ENCODE results near the gene ANO6.

Gene ANO6

DNA sequence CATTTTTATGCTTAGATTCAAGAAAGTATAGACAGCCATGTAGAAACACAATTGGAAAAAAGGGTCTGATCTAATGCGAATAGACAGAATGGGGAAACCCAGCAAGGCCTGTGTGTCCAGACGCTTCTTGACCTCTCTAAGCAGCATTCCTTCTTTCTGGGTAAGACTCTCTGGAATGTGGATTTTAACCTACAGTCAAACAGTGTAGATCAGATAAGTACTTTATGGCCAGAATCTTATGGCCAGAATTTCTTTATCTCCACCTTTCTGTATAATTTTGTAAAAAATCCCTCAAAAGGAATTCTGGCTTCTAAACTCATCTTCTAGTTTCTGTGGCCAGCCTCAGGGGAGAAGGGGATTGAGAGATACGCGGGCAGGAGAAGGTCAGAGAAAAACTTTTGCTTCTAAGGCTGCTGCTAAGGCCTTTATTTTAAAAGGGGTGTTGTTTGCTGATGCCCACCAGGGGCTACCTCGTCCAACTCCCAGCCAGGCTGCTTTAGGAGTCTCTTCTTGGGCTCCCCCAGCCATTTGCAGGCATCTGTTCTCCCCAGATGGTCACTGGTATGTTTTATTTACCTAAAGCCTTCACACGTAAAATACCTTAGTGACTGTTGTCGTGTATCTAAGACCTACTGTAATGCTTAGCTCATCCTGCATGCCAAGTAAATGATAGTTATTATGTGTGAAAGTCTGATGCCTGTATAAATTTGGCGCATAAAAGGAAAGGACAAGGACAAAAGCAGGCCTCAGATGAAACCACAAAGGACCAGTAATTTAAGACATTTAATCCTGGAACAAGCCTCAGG is 68.4 kb downstream of the ANO6 start:
- no peak for DNase-seq

DNA sequence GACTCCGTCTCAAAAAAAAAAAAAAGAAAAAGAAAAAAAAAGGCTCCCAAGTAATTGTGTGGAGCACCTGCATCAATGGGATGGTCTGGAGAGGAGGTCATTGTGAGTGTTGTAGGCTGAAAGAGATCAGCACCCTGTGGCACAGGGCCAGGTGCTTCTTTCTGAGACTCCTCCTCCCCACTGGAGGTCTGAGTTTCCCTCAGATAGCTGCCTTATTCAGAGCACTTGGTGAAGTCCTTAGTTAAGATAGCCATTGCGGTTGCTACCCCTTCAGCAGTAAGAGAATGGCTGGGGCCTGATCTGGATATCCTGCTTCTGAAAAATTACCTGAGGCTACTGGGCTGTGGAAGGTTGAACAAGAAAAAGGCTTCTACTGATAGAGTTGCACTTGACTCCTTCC is 69.8 kb downstream of the ANO6 start:
- no peak for DNase-seq

DNA sequence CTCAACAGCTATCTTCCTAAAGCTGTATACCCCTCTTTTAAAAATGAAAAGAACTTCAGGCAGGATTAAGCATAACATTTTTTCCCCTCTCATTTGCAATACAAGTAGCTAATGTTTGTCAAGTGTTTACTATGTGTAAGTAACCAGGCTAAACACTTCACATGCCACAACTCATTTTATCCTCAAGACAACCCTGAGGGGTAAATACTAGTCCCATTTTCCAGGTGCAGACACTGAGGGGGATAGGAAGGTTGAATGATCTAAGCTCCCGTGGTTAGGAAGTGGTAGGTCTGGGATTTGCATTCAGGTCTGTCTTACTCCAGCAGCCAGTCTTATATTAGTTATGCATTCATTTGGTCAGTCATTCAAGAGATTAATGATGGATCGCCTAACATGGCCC is 70.7 kb downstream of the ANO6 start:
- no peak for DNase-seq

DNA sequence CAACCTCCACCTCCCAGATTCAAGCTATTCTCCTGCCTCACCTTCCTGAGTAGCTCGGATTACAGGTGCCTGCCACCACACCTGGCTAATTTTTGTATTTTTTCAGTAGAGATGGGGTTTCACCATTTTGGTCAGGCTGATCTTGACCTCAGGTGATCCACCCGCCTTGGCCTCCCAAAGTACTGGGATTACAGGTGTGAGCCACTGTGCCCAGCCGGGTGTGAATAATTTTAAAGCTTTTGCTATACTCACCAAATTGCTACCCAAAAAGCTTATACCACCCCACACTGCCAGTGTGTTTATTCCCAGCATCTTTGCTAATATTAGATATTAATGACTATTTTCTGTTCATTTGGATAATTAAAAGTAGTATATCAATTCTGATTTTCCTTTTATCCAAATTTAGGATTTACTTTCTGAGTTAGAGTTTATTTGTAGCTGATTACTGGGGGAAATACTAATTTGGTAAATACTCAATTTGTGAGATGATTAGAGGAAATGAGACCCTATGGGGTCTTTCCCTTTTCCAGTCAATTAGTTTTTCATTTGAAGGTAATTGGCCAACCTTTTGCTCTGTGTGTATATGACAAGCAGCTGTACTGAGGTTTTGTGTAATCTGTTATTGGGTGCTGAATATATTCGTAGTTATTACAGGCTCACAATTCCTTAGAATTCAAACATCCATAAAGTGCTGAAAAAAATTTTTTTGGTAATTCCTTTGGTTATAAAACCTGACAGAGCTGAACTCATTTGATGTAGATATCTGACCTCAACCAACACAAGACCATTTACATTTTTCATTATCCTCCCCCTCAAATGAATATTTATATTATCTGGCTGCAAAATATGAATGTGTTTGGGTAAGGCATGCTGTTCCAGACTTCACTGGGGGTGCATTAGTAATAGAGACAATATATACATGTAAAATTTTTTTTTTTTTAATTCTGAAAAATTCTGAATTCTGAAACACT is 73.6 kb downstream of the ANO6 start:
- no peak for DNase-seq

DNA sequence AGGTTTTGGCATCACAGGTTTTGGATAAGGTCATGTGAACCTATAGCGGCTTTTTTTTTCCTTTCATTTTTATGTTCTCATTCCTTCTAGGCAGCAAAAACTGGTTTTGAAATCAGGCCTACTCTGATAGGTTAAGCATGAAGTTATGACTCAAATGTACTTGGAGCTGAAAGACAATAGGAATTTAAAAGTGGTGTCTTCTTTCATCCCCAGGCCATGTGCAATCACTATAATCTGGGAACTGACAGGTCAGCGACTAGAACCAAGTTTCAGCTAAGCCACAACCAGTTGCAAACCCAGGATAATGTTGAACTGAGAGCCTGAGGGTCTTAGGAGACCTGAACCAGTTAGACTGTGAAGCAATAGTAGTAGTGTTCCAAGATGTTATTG is 74.3 kb downstream of the ANO6 start:
- no peak for DNase-seq

DNA sequence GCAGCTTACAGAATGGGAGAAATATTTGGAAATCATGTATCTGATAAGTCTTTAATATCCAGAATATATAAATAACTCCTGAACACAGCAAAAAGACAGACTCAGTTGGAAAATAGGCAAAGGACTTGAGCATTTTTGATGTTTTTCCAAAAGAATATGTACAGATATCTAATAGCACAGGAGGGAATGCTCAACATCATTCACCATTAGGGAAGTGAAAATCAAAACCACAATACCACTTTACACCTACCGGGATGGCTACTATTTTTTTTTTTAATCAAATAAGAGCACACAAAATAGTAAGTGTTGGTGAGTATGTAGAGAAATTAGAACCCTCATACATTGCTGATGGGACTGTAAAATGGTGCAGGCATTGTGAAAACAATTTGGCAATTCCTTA is 75.6 kb downstream of the ANO6 start:
- DNase-seq: no peak

DNA sequence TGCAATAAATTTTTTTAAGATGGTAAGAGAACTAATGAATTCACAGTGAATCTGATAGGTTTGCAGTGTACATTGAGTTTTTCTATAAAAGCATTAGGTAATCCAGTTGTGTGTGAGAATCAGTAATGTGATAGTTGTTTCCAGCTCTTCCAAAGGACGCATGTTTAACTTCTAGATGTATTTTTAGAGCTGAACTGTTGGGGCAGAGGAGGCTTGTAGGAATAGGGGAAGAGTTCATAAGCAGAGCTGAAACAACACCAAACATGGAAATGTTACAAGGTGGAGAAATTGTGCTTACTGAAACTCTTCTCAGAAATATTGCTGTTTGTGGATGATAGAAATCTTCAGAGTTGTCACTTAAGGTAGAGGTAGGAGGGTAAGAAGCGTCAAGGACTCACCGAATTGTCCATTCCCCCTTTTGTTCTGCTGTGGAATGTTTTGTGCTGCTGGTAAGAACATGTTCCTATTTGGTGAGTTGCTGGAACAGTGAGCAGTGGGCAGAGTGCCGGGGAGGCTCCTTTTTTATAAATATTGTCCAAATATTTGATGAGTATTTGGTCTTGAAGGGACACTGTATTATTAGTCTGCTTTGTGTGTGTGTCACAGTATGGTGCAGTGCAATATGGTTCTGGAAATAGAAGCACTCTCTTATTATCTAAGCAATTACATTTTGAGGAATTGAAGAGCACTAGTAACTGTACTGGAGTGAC is 76.7 kb downstream of the ANO6 start:
- DNase-seq: no peak

DNA sequence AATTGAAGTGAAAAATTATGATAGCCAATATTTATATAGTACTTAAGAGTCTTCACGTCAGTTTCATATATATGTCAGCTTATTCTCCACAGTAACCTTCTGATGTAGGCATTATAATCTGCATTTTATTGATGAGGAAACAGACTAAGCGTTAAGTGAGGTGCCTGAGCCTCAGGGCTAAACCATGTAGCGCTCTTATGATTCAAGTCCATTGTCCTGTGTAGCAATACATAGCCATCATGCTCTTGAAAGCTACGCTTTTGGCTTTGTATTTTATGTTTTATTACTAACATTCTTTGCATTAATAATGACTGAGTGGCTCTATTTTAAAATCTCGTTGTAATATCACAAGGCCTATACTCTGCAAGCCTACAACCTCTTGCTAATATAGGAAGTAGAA is 79.0 kb downstream of the ANO6 start:
- DNase-seq: no peak

DNA sequence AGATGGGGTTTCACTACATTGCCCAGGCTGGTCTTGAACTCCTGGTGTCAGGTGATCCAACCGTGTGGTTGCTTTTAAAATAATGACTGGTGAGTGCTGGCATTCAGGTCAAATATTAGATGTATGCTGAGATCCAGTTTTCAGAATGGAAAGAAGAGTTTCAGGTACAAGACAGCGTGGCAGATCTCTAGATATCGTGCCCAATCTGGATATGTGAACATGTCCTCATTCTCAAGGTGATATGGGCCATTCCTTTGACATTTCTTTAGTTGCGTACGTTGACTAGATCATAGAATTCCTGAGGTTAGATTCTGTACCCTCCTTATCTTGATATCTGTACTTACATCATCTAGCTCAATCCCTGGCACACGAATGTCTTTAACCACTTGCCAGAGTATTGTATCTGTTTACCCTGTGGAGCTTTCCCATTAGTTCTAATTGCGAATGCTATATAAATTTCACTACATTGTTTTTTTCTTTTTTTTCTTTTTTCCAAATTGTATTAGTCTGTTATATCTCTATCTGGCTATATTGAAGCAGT is 80.2 kb downstream of the ANO6 start:
- no peak for DNase-seq

DNA sequence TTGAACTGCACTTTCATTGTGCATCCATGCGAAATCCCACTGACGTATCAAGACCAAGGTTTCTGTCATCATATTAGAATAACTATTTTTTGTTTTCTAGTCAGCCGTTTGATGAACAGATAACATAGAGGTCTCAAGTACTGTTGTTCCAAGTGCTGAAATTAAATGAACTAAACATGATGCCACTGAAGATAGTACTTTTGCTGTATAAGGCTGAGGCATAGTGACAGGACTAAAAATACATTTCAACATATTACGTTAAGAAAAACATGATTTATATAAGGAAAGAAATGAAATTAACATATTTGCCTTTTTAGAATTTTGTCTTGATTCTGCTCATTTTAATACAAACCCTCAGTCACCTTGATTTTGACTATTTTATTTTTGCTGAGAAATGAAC is 82.2 kb downstream of the ANO6 start:
- no peak for DNase-seq

DNA sequence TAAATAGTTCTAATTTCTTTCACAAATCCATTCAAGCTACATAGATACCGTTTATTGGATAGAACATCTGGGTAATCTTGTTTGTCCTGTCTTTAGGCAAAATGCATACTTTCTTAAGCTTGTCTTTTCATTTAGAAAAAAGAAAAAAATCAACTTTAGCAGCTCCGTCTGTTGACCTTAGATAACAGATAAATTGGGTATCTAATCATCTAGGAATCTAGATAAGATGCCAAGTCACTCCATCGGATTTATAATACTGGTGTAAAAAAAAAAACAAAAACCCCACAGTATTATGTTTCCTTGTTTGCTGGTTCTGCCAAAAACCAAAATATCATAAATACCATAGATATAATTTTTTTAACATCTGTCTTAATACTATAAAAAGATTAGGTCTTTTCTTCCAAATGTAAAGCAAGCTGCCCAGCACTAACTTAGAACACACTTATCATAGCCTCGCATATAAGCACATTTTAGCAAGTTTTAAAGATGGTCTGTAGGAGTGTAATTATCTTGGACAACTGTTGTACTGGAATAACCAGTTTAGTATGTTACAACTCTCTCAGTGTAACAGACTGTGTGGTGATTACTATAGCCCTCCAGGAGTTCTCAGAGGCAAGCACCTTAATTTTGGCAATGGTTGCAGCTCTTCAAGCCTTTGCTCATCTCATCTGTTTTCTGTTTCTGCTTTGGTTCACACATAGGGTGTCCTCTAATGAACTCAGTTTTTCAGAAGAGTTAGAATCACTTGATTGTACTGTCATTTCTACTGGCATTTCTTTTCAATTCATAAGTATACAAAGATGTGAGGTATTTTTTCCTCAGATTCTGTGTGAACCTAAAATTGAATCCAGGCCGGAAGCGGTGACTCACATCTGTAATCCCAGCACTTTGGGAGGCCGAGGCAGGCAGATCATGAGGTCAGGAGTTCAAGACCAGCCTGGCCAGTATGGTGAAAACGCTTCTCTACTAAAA is 83.1 kb downstream of the ANO6 start:
- DNase-seq: no peak

DNA sequence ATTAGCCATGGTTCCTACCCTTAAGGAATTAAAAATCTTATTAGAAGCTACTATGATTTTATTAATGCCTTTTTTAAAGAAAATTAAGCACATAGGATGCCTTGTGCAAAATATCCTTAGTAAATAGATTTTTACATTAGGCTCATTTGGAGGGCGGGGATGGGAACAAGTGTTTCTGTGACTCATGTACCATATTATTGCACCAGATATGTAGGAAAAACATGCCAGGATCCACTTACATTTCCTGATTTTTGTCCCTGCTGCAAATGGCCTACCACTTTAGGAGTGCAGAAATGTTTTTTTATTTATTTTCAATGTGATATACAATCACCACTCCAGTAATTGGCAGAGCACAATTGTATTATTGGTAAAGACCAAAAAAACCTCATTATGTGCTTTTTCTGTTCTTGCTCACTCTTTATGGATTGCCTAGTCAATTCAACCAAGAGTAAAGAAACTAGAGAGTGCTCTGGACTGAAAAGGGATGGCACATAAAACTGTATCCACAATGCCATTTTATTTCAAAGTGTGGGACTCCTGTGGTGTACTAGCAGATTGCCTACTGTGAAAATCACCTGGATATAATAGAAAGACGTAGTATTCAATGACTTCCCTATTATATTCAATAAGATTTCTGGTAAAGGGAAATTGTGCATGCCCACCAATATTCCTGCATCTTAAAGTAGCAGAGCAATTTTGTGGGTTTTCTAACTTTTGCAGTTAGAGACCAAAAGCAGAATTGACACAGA is 86.9 kb downstream of the ANO6 start:
- DNase-seq: no peak

DNA sequence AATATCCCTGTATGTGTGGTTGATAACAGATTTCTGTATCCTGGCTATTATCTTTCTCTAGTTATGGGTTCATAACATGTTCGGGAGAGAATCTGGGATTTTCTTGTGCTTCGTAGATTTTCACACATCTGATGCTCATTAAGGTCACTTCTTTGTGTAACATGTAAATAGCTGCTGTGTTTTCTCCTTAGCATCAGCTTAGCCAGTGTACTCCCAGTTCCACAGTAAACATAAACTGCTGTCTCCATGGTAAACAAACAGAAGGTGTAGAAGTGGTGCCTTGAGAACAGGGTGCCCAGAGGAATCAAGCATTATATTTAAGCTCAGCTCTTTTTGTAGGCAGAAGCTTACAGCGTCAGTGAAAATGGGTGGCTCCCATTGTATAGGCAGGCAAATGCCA is 88.0 kb downstream of the ANO6 start:
- no peak for DNase-seq

DNA sequence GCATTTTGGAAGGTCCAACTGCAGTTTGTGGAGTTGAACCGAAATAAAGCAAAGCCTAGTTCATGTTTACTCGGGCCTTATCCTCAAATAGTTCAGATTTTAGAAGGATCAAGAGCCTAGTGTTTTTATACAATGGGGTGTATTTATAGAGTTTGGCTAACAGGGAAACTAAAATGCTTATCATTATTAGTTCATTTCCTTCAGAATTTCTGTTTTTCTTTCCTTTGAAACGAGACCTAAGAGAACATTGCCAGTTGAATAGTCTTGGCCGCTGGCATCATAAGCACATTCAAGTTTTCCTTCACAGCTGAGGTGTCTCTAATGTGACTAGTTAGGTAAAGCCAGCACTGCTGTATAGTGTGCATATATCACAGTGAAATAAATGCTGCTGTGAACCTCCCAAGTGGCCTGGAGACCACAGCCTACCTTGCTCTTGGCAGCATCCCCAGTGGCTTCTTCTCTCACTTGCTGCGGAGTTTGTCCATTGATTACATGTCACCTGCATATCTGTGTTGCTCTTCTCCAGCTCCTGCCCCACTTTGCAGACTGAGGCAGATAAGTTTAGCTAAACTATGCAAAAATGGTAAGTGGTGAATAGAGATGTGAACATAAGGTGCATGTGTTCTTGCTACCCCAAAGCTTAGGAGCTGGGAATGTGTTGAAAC is 88.8 kb downstream of the ANO6 start:
- no peak for DNase-seq

DNA sequence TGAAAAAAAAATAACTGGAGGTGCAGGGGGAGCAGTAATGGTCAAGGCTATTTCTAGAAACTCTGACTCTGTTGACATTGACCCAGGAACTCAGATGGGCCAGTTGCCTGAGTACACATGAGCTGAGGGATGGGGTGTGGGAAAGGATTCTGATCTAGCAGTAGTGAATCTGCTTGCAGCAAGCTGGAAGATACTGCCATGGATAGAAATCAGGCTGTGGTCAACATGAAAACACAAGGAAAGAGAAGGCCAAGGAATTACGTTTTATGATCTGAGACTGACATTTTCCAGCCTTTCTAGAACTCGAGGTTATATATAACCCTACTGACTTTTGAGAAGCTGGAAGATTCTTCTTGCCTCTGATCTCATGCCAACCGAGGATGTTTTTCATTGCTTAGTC is 90.0 kb downstream of the ANO6 start:
- no peak for DNase-seq

DNA sequence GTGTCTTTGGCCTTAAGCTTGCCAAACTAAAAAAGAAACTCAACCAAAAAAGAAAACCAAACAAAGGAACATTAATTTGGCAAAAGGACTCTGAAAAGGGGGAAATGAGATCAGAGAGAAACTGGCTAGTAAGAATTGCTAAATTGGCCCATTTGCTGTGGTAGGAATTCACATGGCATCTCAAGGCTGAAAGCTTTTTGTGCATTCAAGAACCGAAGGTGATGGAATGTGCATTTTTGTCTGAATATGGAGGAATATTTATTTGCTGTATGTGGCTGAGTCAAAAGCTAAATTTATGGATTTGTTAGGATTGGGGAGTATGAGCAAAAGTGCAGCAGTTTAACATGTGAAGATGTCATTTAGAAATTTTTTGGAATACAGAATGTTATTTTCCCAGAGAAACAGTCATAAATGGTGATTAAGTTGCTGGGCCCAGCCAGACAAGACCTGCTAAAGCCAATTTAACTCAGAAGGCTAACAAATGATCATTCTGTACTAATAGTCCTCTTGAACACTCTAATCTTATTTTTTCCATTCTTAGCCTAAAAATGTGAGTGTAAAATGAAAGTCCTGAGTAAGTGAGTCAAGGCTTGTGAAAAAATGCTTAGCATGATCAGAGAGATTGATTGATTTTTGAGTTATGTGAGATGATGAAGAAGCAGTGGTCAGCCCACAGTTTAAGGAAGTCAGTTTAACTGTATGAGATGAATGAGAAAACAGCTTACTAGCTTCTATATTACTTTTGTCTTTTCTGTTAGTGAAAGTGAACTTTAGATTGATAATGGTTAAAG is 94.1 kb downstream of the ANO6 start:
- no peak for DNase-seq

DNA sequence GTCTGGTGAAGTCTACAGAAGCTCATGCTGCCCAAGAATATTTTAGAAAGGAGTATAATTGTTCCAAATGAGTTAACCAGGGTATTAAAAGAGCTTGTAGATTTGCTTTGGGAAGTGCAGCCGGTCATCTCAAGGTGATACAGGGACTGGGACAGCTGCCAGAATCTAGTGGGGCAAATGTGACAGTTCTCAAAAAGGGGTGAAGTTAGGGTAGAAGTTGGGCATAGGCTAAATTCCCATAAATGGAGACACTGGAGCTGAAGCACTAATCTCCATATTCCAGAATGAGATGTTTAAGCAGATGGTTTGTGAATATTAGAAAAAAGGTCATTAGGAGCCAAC is 94.7 kb downstream of the ANO6 start:
- no peak for DNase-seq

DNA sequence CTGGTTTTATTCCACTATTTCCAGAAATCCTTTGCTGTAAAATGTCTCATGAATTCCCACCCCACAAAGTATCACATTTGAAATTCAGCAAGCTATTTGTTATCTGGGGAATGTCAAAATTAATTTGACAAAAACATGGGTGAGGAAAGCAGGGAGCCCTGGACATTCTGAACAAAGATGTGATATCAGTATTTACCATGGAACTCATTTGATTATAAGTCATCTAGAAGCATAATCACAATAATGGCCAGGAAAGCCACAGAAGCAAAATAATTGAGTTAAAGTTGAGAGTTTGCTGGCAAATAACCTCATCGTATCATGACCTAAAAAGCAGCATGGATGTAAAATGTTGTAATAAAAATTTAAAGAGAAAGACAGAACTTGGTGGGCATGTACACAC is 96.1 kb downstream of the ANO6 start:
- DNase-seq: no peak

DNA sequence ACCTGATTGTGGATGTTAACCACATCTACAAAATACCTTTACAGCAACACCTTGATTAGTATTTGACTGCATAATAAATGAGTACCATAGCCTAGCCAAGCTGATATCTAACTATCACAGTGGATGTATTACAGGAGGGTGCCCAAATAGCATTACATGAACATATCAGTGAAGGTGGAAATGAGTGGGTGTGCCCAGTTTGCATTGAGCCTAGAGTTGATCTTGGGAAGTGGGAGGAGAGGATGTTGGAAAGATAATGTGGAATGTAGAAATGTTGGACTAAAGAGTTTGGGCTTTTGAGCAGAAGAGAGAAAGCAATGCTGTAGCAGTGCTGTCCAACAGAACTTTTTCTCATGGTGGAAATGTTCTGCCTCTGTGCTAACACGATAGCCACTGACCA is 98.9 kb downstream of the ANO6 start:
- DNase-seq: no peak

DNA sequence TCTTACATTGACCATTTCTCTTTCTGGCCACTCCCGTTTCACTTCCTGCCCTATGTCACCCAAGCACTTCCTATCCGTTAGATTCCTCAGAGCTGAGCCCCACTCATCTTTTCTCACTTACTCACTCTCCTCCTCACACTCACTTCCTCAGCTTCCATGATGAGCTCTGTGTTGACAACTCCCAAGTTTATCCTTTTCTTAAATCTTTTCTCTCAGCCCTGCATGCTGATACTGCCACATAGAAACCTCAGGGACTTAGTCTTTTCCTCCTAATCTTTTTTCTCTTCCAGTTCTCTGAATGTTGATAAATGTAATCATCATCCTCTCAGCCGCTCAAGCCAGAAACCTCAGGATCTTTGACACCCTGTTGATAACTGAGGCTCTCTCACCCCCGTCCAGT is 99.6 kb downstream of the ANO6 start:
- no peak for DNase-seq
